Panc1 (cell line): Measurements from ENCODE around the gene CD34. TPM values are rescaled to one million over a fixed set of nuclear protein-coding genes. Genes with fewer than 3 reads are reported as not detected.

ENCODE experiments used
- ATAC-seq: fragments of 200-7000 bp; cut with Tn5 transposase; 2 replicates; pipeline ENCODE4 v1.9.1; 2020; ENCODE audit warnings: mild to moderate bottlenecking, moderate library complexity
- BruUV-seq: library from RNA; stranded (reverse); fragments of 400-500 nt; replicated peaks from 2 replicates; lab custom pipeline; 2021; lab: Mats Ljungman, UMichigan
- CTCF ChIA-PET: fragments of 300-600 bp; sonication (Branson Sonifier 250); formaldehyde crosslinking; loops from one replicate; lab custom pipeline; 2022; ENCODE audit warnings: antibody characterized with exemption; lab: Charles Lee
- POLR2A ChIA-PET: fragments of 300-600 bp; sonication (Branson Sonifier 250); formaldehyde crosslinking; loops from one replicate; lab custom pipeline; 2022; ENCODE audit warnings: antibody characterized with exemption; lab: Charles Lee
- DNase-seq: peaks from one replicate; pipeline ENCODE4 v3.0.0-alpha.2; 2010; ENCODE audit warnings: low read depth, low spot score
- H3K27ac ChIP-seq: 2 replicates; pipeline ENCODE4 v1.5.1; 2011; ENCODE audit warnings: mild to moderate bottlenecking, low read length, inconsistent platforms
- H3K27me3 ChIP-seq: fragments of 200-500 bp; sonication (Bioruptor generic); 2 replicates; pipeline ENCODE4 v1.6.0; 2014; ENCODE audit warnings: low read length, inconsistent platforms; ENCODE audit not compliant: control insufficient read depth, insufficient read depth
- H3K36me3 ChIP-seq: fragments of 200-500 bp; sonication (Bioruptor generic); 2 replicates; pipeline ENCODE4 v1.5.1; 2014; ENCODE audit warnings: inconsistent platforms, mild to moderate bottlenecking, low read length, moderate library complexity; ENCODE audit not compliant: control insufficient read depth, insufficient read depth
- H3K4me1 ChIP-seq: 2 replicates; pipeline ENCODE4 v1.5.1; 2011; ENCODE audit warnings: inconsistent platforms, mild to moderate bottlenecking, low read length, moderate library complexity; ENCODE audit not compliant: control insufficient read depth, insufficient read depth
- H3K4me3 ChIP-seq, 2 experiments: 2 replicates each; pipeline ENCODE4 v1.5.1; 2011 to 2012; ENCODE audit warnings: low read depth in 2 of 2, low read length in 2 of 2, mild to moderate bottlenecking in 2 of 2, inconsistent platforms in 1 of 2, moderate library complexity in 1 of 2
- H3K9me3 ChIP-seq: fragments of 200-500 bp; sonication (Bioruptor generic); 2 replicates; pipeline ENCODE4 v1.5.1; 2014; ENCODE audit warnings: low read depth, mild to moderate bottlenecking, inconsistent platforms, low read length, moderate library complexity; ENCODE audit not compliant: control insufficient read depth, insufficient read depth
- CTCF ChIP-seq: fragments of 450-650 bp; IDR thresholded peaks from 2 replicates; pipeline ENCODE4 v1.5.1; 2017; ENCODE audit warnings: mild to moderate bottlenecking
- POLR2AphosphoS5 ChIP-seq: IDR thresholded peaks from 2 replicates; pipeline ENCODE4 v1.6.1; 2012; ENCODE audit warnings: mild to moderate bottlenecking, low read depth, low read length, moderate library complexity
- REST ChIP-seq, 2 experiments: IDR thresholded peaks; 2 replicates each; pipeline ENCODE4 v1.6.1; 2011 to 2012; ENCODE audit warnings: low read depth in 2 of 2, control low read depth in 1 of 2, low read length in 1 of 2, mild to moderate bottlenecking in 1 of 2, moderate library complexity in 1 of 2; ENCODE audit not compliant: insufficient read depth in 1 of 2
- SIN3A ChIP-seq: IDR thresholded peaks from 2 replicates; pipeline ENCODE4 v1.6.1; 2012; ENCODE audit warnings: low read depth, mild to moderate bottlenecking, low read length, moderate library complexity, borderline replicate concordance; ENCODE audit not compliant: insufficient read depth
- TCF7L2 ChIP-seq: IDR thresholded peaks from 2 replicates; pipeline ENCODE4 v1.6.1; 2011; ENCODE audit warnings: mild to moderate bottlenecking, low read depth, low read length, inconsistent platforms
- in situ Hi-C: cut with HindIII; loops from 2 replicates; pipeline ENCODE4 v1.10.0; 2016; ENCODE audit warnings: low sequenced_read_pairs, low pct_unique_long_range_greater_than_20kb
- intact Hi-C: fragments of 100-400 bp; cut with micrococcal nuclease; formaldehyde crosslinking; loops from one replicate; pipeline ENCODE4 v1.10.0; 2022; ENCODE audit not compliant: unreplicated experiment
- total RNA-seq: library from RNA; stranded (reverse); gene quantifications from one replicate; pipeline ENCODE4 v1.2.1, GENCODE V29; 2021; ENCODE audit not compliant: unreplicated experiment

Gene CD34
- total RNA-seq, 1 experiment from 2014 or later = 0.15 TPM

- POLR2A ChIA-PET = no interaction called here
These were observed 74.2 kb downstream of the CD34 start for GRCh38 chr1:207836591-207837347.

DNA sequence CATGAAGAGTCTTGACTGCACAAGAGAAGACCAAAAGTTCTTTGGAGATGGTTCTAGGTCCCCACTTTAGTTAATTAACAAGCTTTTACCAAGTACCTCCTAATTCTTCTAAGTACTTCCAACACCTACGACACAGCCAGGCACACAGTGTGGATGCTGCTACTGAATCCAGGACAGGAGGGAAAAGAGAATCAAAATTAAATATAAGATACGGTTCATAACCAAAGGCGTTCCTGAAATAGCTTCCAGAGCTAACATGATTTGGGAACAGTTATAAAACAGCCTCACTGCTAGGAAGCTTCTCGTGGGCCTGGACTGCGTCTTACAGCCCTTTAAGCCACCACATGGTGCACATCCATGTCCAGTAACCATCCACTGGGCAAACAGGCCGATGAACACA, 75.0 kb downstream of the CD34 start:
- no peak for TF ChIP-seq CTCF
- no peak for TF ChIP-seq REST (IDR thresholded peaks at IDR 0.05; ENCODE audit: insufficient read depth in 1 of 2, low read depth in 2 of 2, low read length in 1 of 2)
- TF ChIP-seq SIN3A = no peak
- no peak for TF ChIP-seq POLR2AphosphoS5
- no peak for TF ChIP-seq TCF7L2
- Histone ChIP-seq H3K4me1 (no peaks in the 10 kb centered on the region), H3K27ac (no peak overlapping the region), H3K36me3 (no peaks in the 10 kb centered on the region), H3K9me3 (no peaks in the 10 kb centered on the region), H3K4me3 (no peak overlapping the region), H3K27me3 (no peaks in the 10 kb centered on the region)
- BruUV-seq = no TSS peak
- in situ Hi-C loops = no loop called here
- ATAC-seq = no peak
- no peak for DNase-seq
- POLR2A ChIA-PET = no interaction called here
- CTCF ChIA-PET = no interaction called here
- intact Hi-C loops = no loop called here

More at GRCh38 chr1:207836591-207837347, 74.2 kb downstream of the CD34 start:
- ATAC-seq (no peak), DNase-seq (no peak)
- Histone ChIP-seq H3K36me3 (no peaks in the 10 kb centered on the region), H3K27me3 (no peaks in the 10 kb centered on the region), H3K27ac (no peak overlapping the region), H3K9me3 (no peaks in the 10 kb centered on the region), H3K4me1 (no peaks in the 10 kb centered on the region), H3K4me3 (no peak overlapping the region)
- CTCF ChIA-PET = no interaction called here
- in situ Hi-C loops = no loop called here
- BruUV-seq = no TSS peak
- intact Hi-C loops = no loop called here
- TF ChIP-seq POLR2AphosphoS5 = no peak
